Measurements from ENCODE around the gene APOA1.

Gene APOA1

DNA sequence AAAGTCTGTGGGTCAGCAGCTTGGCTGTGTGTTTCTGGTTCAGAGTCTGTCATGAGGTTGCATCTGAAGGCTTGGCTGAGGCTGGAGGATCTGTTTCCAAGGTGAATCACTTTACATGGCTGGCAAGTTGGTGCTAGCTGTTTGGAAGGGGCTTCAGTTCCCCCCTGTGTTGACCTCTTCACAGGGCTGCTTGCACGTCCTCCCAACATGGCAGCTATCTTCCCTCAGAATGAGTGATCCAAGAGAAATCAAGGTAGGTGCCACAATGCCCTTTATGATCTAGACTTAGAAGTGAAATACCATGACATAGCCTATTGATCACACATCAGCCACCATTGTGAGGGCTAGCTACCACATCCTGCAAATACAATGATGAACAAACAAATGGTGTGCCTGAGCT lies 24.3 kb downstream of the APOA1 start:
- Histone ChIP-seq H3K36me3 (ENCODE audit: insufficient read depth, low read length) (no peaks in the 10 kb centered on the region), H3K27me3 (ENCODE audit: insufficient read depth, low read length, poor library complexity) (peaks cover 3% of the 10 kb centered on the region), H3K4me2 (ENCODE audit: insufficient read depth, low read length) (no peak overlapping the region), H3K27ac (ENCODE audit: low read length) (no peak overlapping the region), H3K4me1 (ENCODE audit: insufficient read depth, low read length) (no peaks in the 10 kb centered on the region), H3K4me3 (ENCODE audit: low read depth in 1 of 2, low read length in 2 of 2) (no peak overlapping the region), H4K20me1 (ENCODE audit: insufficient read depth, low read length) (no peaks in the 10 kb centered on the region), H3K9me3 (ENCODE audit: insufficient read depth, low read length, severe bottlenecking) (no peaks in the 10 kb centered on the region), H3K9ac (ENCODE audit: low read depth, low read length) (no peak overlapping the region), H2AFZ (ENCODE audit: low read depth, low read length) (no peak overlapping the region), H3K79me2 (ENCODE audit: insufficient read depth, low read length) (no peaks in the 10 kb centered on the region)
- DNase-seq (no peak), ATAC-seq (ENCODE audit: insufficient read depth, low read depth) (no peak)
- no peak for TF ChIP-seq EZH2 (IDR thresholded peaks at IDR 0.05; ENCODE audit: borderline replicate concordance, low read depth, low read length, severe bottlenecking)
- TF ChIP-seq, protein P1, sequence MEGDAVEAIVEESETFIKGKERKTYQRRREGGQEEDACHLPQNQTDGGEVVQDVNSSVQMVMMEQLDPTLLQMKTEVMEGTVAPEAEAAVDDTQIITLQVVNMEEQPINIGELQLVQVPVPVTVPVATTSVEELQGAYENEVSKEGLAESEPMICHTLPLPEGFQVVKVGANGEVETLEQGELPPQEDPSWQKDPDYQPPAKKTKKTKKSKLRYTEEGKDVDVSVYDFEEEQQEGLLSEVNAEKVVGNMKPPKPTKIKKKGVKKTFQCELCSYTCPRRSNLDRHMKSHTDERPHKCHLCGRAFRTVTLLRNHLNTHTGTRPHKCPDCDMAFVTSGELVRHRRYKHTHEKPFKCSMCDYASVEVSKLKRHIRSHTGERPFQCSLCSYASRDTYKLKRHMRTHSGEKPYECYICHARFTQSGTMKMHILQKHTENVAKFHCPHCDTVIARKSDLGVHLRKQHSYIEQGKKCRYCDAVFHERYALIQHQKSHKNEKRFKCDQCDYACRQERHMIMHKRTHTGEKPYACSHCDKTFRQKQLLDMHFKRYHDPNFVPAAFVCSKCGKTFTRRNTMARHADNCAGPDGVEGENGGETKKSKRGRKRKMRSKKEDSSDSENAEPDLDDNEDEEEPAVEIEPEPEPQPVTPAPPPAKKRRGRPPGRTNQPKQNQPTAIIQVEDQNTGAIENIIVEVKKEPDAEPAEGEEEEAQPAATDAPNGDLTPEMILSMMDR (IDR thresholded peaks at IDR 0.05; ENCODE audit: borderline replicate concordance, extremely low read depth, low read length, poor library complexity, severe bottlenecking): no peak

DNA sequence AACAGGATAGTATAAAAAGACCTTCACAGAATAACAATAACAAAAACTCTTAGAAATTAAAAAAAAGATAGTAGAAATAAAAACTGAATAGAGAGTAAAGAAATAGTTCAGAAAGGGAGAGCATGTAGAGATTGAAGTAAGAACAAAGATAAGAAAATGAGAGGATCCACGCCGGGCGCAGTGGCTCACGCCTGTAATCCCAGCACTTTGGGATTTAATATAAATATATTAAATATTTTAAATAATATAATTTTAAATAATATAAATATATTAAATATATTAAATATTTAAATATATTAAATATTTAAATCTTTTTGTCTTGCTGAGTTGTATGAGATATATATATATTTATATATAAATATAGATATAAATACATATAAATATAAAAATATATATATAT lies 25.3 kb downstream of the APOA1 start:
- Histone ChIP-seq H3K4me2 (ENCODE audit: insufficient read depth, low read length) (no peak overlapping the region), H3K27me3 (ENCODE audit: insufficient read depth, low read length, poor library complexity) (peaks cover 3% of the 10 kb centered on the region), H3K9me3 (ENCODE audit: insufficient read depth, low read length, severe bottlenecking) (no peaks in the 10 kb centered on the region), H4K20me1 (ENCODE audit: insufficient read depth, low read length) (no peaks in the 10 kb centered on the region), H3K4me1 (ENCODE audit: insufficient read depth, low read length) (no peaks in the 10 kb centered on the region), H3K4me3 (ENCODE audit: low read depth in 1 of 2, low read length in 2 of 2) (no peak overlapping the region), H3K79me2 (ENCODE audit: insufficient read depth, low read length) (no peaks in the 10 kb centered on the region), H3K9ac (ENCODE audit: low read depth, low read length) (no peak overlapping the region), H3K27ac (ENCODE audit: low read length) (no peak overlapping the region), H3K36me3 (ENCODE audit: insufficient read depth, low read length) (no peaks in the 10 kb centered on the region), H2AFZ (ENCODE audit: low read depth, low read length) (no peak overlapping the region)
- TF ChIP-seq EZH2 (IDR thresholded peaks at IDR 0.05; ENCODE audit: borderline replicate concordance, low read depth, low read length, severe bottlenecking): no peak
- TF ChIP-seq, protein P1 (IDR thresholded peaks at IDR 0.05; ENCODE audit: borderline replicate concordance, extremely low read depth, low read length, poor library complexity, severe bottlenecking): no peak
- ATAC-seq (ENCODE audit: insufficient read depth, low read depth) (no peak), DNase-seq (no peak)

DNA sequence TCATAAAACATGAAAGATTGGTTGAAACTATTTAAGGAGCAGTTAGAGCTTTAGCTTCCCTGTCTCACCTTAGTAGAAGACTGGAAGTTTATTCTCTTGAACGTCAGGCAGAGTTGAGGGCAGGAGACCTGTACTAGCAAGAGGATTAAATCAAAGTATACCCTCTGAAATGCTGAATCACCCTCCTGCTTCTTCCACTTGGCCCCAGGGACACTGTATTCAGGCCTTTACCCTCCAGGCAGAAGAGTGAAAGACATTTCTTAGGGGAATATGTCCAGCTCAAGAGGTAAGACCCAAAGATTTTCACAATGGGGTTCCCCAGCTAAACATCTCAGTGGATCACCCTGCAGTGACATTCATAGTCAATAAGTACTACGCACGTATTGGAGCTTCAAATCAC lies 26.2 kb downstream of the APOA1 start:
- Histone ChIP-seq H3K27ac (ENCODE audit: low read length) (no peak overlapping the region), H3K9me3 (ENCODE audit: insufficient read depth, low read length, severe bottlenecking) (no peaks in the 10 kb centered on the region), H3K4me2 (ENCODE audit: insufficient read depth, low read length) (no peak overlapping the region), H4K20me1 (ENCODE audit: insufficient read depth, low read length) (no peaks in the 10 kb centered on the region), H2AFZ (ENCODE audit: low read depth, low read length) (no peak overlapping the region), H3K36me3 (ENCODE audit: insufficient read depth, low read length) (no peaks in the 10 kb centered on the region), H3K9ac (ENCODE audit: low read depth, low read length) (no peak overlapping the region), H3K27me3 (ENCODE audit: insufficient read depth, low read length, poor library complexity) (peaks cover 3% of the 10 kb centered on the region), H3K4me3 (ENCODE audit: low read depth in 1 of 2, low read length in 2 of 2) (no peak overlapping the region), H3K4me1 (ENCODE audit: insufficient read depth, low read length) (no peaks in the 10 kb centered on the region), H3K79me2 (ENCODE audit: insufficient read depth, low read length) (no peaks in the 10 kb centered on the region)
- TF ChIP-seq, protein P1 (IDR thresholded peaks at IDR 0.05; ENCODE audit: borderline replicate concordance, extremely low read depth, low read length, poor library complexity, severe bottlenecking): no peak
- TF ChIP-seq EZH2 (IDR thresholded peaks at IDR 0.05; ENCODE audit: borderline replicate concordance, low read depth, low read length, severe bottlenecking): no peak
- DNase-seq: no peak
- ATAC-seq (ENCODE audit: insufficient read depth, low read depth): no peak
